Measurements from ENCODE around the gene POLR2L. TPM values are rescaled to one million over a fixed set of nuclear protein-coding genes. Genes with fewer than 3 reads are reported as not detected.

The POLR2L gene
- total and polyA plus RNA-seq, 2 of the 13 experiments (the other 11 are each of a cell fraction or from before 2014, with no cell fraction given): 104 to 114 TPM

DNA sequence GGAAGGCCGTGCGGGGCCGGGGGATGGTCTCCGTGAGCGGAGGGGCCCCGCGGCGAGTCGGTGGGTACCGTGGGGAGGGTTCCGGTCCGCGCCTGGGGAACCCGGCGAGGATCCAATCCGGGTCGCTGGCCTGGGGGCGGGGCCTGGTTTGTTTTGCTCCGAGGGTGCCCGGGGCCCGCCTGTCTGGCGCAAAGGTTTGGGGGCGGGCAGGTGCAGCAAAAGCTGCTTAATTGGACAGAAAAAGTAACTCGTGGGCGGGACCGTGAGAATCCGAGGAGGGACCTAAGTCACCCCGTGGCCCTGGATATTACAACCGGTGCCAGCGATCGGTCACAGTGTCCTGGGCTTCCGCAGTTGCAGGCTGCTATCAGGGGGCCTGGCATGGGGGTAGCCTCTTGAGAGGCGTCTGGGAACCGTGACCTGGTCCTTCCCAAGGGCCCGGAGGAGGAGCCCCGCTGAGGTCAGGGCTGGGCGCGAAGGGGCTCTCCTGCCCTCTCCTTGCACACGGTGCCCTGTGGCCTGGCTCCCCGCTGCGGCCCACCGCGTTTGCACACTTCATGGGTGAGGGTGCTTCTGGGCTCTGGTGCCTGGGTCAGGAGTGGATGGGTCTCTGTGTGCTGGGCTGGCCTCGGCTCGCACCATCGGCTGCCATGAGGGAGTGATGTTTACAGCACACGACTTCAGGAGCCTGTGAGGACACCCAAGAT lies 22.2 kb downstream of the POLR2L start (continued):
- TF ChIP-seq TFE3 (CRISPR knock-in tag; IDR thresholded peaks at IDR 0.05): no peak
- no peak for TF ChIP-seq ISX (CRISPR knock-in tag; conservative IDR thresholded peaks at IDR 0.05)
- no peak for TF ChIP-seq CREB3 (CRISPR knock-in tag; IDR thresholded peaks at IDR 0.05)
- TF ChIP-seq MXI1 (IDR thresholded peaks at IDR 0.05; ENCODE audit: borderline replicate concordance, low read depth, low read length): peak; percentile 63; the same call in 1 of the 3 replicates
- no peak for TF ChIP-seq MYC (CRISPR knock-in tag; IDR thresholded peaks at IDR 0.05; ENCODE audit: borderline replicate concordance)
- 0 out of 2 replicates have a peak, but pooled peaks have one; percentile 40 for TF ChIP-seq GZF1 (CRISPR knock-in tag; IDR thresholded peaks at IDR 0.05)
- TF ChIP-seq, protein P1, sequence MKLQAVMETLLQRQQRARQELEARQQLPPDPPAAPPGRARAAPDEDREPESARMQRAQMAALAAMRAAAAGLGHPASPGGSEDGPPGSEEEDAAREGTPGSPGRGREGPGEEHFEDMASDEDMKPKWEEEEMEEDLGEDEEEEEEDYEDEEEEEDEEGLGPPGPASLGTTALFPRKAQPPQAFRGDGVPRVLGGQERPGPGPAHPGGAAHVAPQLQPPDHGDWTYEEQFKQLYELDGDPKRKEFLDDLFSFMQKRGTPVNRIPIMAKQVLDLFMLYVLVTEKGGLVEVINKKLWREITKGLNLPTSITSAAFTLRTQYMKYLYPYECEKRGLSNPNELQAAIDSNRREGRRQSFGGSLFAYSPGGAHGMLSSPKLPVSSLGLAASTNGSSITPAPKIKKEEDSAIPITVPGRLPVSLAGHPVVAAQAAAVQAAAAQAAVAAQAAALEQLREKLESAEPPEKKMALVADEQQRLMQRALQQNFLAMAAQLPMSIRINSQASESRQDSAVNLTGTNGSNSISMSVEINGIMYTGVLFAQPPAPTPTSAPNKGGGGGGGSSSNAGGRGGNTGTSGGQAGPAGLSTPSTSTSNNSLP (IDR thresholded peaks at IDR 0.05; ENCODE audit: low read depth, low read length): no peak
- no peak for TF ChIP-seq ZNF430 (CRISPR knock-in tag; IDR thresholded peaks at IDR 0.05)
- TF ChIP-seq ZNF615 (CRISPR knock-in tag; IDR thresholded peaks at IDR 0.05; ENCODE audit: borderline replicate concordance): no peak
- TF ChIP-seq ZFP36L1 (CRISPR knock-in tag; IDR thresholded peaks at IDR 0.05): no peak; the same call in 1 of the 2 replicates
- TF ChIP-seq ZNF17 (CRISPR knock-in tag; IDR thresholded peaks at IDR 0.05): no peak
- no peak for TF ChIP-seq ZNF704 (CRISPR knock-in tag; IDR thresholded peaks at IDR 0.05; ENCODE audit: borderline replicate concordance)
- TF ChIP-seq KAT2B (IDR thresholded peaks at IDR 0.05; ENCODE audit: borderline replicate concordance, low read depth, low read length): no peak
- TF ChIP-seq AHR (CRISPR knock-in tag; IDR thresholded peaks at IDR 0.05): no peak
- no peak for TF ChIP-seq ZBTB10 (CRISPR knock-in tag; IDR thresholded peaks at IDR 0.05; ENCODE audit: borderline replicate concordance)
- TF ChIP-seq GATA4 (IDR thresholded peaks at IDR 0.05; ENCODE audit: borderline replicate concordance, low read depth): no peak
- TF ChIP-seq ZNF34 (CRISPR knock-in tag; IDR thresholded peaks at IDR 0.05; ENCODE audit: borderline replicate concordance): no peak
